HG02981 (cell line): ENCODE results near the gene C2orf80.
A peak's percentile ranks its signal among the peaks of the same experiment; 100 is the strongest.
"Not testable (repeated sequence)": the region's sequence is repeated elsewhere in the genome, so short reads cannot be mapped to it uniquely, and the experiment has no call there.

Experiments
- ATAC-seq: cut with Tn5 transposase; IDR thresholded peaks from one replicate; pipeline ENCODE4 v1.9.1; 2021; ENCODE audit warnings: mild to moderate bottlenecking, moderate library complexity; ENCODE audit not compliant: unreplicated experiment

The C2orf80 gene

GRCh38 chr2:208182835-208183234 lies 7.0 kb downstream of the C2orf80 start:
- no peak for ATAC-seq

- no peak for ATAC-seq
Measured at GRCh38 chr2:208179028-208179609, 10.7 kb downstream of the C2orf80 start.

GRCh38 chr2:208175840-208176153 lies 14.0 kb downstream of the C2orf80 start:
- no peak for ATAC-seq

- ATAC-seq, result peak; percentile 98
Measured at GRCh38 chr2:208175069-208175839, 14.6 kb downstream of the C2orf80 start.

GRCh38 chr2:208174144-208174543 lies 15.7 kb downstream of the C2orf80 start:
- ATAC-seq, result no peak

GRCh38 chr2:208172125-208172524 lies 17.7 kb downstream of the C2orf80 start:
- ATAC-seq, result no peak

GRCh38 chr2:208164951-208165755 lies 24.7 kb downstream of the C2orf80 start:
- ATAC-seq, result no peak

GRCh38 chr2:208163489-208163888 lies 26.3 kb downstream of the C2orf80 start, which contains the start of gene CRYGA:
TSS of gene CRYGA (minus strand) at chr2:208163589. CDS start at chr2:208163556, 33 bp downstream.
- no peak for ATAC-seq

GRCh38 chr2:208156439-208156838 lies 33.4 kb downstream of the C2orf80 start:
- ATAC-seq, result no peak

- ATAC-seq, result no peak
Measured at GRCh38 chr2:208153156-208153555, 36.7 kb downstream of the C2orf80 start.

- no peak for ATAC-seq
Measured at GRCh38 chr2:208150956-208151355, 38.9 kb downstream of the C2orf80 start.

- no peak for ATAC-seq
Measured at GRCh38 chr2:208150094-208150493, 39.7 kb downstream of the C2orf80 start.

- no peak for ATAC-seq
Measured at GRCh38 chr2:208148803-208149202, 41.0 kb downstream of the C2orf80 start.

GRCh38 chr2:208147759-208148158 lies 42.1 kb downstream of the C2orf80 start:
- no peak for ATAC-seq

- ATAC-seq, result no peak
Measured at GRCh38 chr2:208147008-208147407, 42.8 kb downstream of the C2orf80 start.

- ATAC-seq, result no peak
Measured at GRCh38 chr2:208146006-208146405, 43.8 kb downstream of the C2orf80 start, which contains the start of gene CRYGB. TSS of gene CRYGB (minus strand) at chr2:208146158. CDS start at chr2:208146120, 38 bp downstream.

- ATAC-seq, result no peak
Measured at GRCh38 chr2:208142925-208143799, 46.7 kb downstream of the C2orf80 start.

- no peak for ATAC-seq
Measured at GRCh38 chr2:208142240-208142924, 47.4 kb downstream of the C2orf80 start.

- ATAC-seq, result no peak
Measured at GRCh38 chr2:208139447-208139846, 50.4 kb downstream of the C2orf80 start.

- ATAC-seq, result not testable (repeated sequence)
Measured at GRCh38 chr2:208138334-208138733, 51.5 kb downstream of the C2orf80 start.
